H9 (cell line): ENCODE measurements around the gene EFNB1. TPM values are rescaled to one million over a fixed set of nuclear protein-coding genes. Genes with fewer than 3 reads are reported as not detected.

ENCODE experiments used
- DNase-seq: peaks from one replicate; pipeline ENCODE4 v3.0.0-alpha.2; 2017
- H2AFZ ChIP-seq: one replicate; pipeline ENCODE4 v1.6.1; 2013; ENCODE audit warnings: mild to moderate bottlenecking, low read length, control low read depth, moderate library complexity
- H2AK5ac ChIP-seq: 2 replicates; pipeline ENCODE4 v1.6.1; 2013; ENCODE audit warnings: low read length, control low read depth, mixed read lengths; ENCODE audit not compliant: insufficient read length
- H2BK120ac ChIP-seq: one replicate; pipeline ENCODE4 v1.6.1; 2013; ENCODE audit warnings: low read depth, mild to moderate bottlenecking, low read length, control low read depth, inconsistent platforms; ENCODE audit not compliant: poor library complexity, severe bottlenecking
- H2BK12ac ChIP-seq: 2 replicates; pipeline ENCODE4 v1.6.1; 2013; ENCODE audit warnings: low read length, control low read depth, mixed read lengths, low read depth; ENCODE audit not compliant: insufficient read length
- H2BK15ac ChIP-seq: 2 replicates; pipeline ENCODE4 v1.6.1; 2013; ENCODE audit warnings: low read depth, low read length, control low read depth
- H2BK20ac ChIP-seq: one replicate; pipeline ENCODE4 v1.6.1; 2013; ENCODE audit warnings: low read depth, mild to moderate bottlenecking, low read length, control low read depth, inconsistent platforms; ENCODE audit not compliant: poor library complexity, severe bottlenecking
- H2BK5ac ChIP-seq: 2 replicates; pipeline ENCODE4 v1.6.1; 2013; ENCODE audit warnings: low read length, control low read depth, mixed read lengths; ENCODE audit not compliant: insufficient read length
- H3K14ac ChIP-seq: 2 replicates; pipeline ENCODE4 v1.6.1; 2013; ENCODE audit warnings: low read length, control low read depth; ENCODE audit not compliant: insufficient read depth
- H3K18ac ChIP-seq: 2 replicates; pipeline ENCODE4 v1.6.1; 2013; ENCODE audit warnings: low read depth, mild to moderate bottlenecking, mixed read lengths, low read length, control low read depth; ENCODE audit not compliant: insufficient read length
- H3K23ac ChIP-seq: 2 replicates; pipeline ENCODE4 v1.6.1; 2013; ENCODE audit warnings: low read length, control low read depth, mixed read lengths, low read depth; ENCODE audit not compliant: insufficient read length
- H3K23me2 ChIP-seq: 2 replicates; pipeline ENCODE4 v1.6.1; 2013; ENCODE audit warnings: low read depth, mild to moderate bottlenecking, mixed read lengths, low read length, control low read depth; ENCODE audit not compliant: insufficient read length, poor library complexity, severe bottlenecking
- H3K27ac ChIP-seq: 2 replicates; pipeline ENCODE4 v1.5.1; 2013; ENCODE audit warnings: low read length, control low read depth, mixed read lengths, low read depth; ENCODE audit not compliant: insufficient read length
- H3K27me3 ChIP-seq: 2 replicates; pipeline ENCODE4 v1.6.1; 2013; ENCODE audit warnings: low read length, control low read depth, inconsistent platforms; ENCODE audit not compliant: insufficient read depth
- H3K4ac ChIP-seq: 2 replicates; pipeline ENCODE4 v1.6.1; 2013; ENCODE audit warnings: low read depth, mild to moderate bottlenecking, control low read depth, inconsistent platforms, low read length, moderate library complexity
- H3K4me1 ChIP-seq: 2 replicates; pipeline ENCODE4 v1.6.1; 2013; ENCODE audit warnings: low read length, control low read depth, inconsistent platforms; ENCODE audit not compliant: insufficient read depth
- H3K4me2 ChIP-seq: 2 replicates; pipeline ENCODE4 v1.6.1; 2013; ENCODE audit warnings: low read length, control low read depth, mixed read lengths; ENCODE audit not compliant: insufficient read length, insufficient read depth
- H3K56ac ChIP-seq: 2 replicates; pipeline ENCODE4 v1.6.1; 2013; ENCODE audit warnings: low read depth, mild to moderate bottlenecking, mixed read lengths, low read length, control low read depth; ENCODE audit not compliant: insufficient read length
- H3K79me1 ChIP-seq: 2 replicates; pipeline ENCODE4 v1.6.1; 2013; ENCODE audit warnings: low read depth, mild to moderate bottlenecking, moderate library complexity, low read length, control low read depth, inconsistent platforms; ENCODE audit not compliant: insufficient read depth, poor library complexity, severe bottlenecking
- H3K79me2 ChIP-seq: 2 replicates; pipeline ENCODE4 v1.6.1; 2013; ENCODE audit warnings: low read length, control low read depth, inconsistent platforms; ENCODE audit not compliant: insufficient read depth
- H3K9ac ChIP-seq: 2 replicates; pipeline ENCODE4 v1.6.1; 2013; ENCODE audit warnings: low read length, control low read depth, mixed read lengths; ENCODE audit not compliant: insufficient read length; ENCODE audit errors: extremely low read depth
- H3K9me3 ChIP-seq: one replicate; pipeline ENCODE4 v1.6.1; 2013; ENCODE audit warnings: low read depth, low read length, inconsistent platforms; ENCODE audit not compliant: control insufficient read depth
- H3T11ph ChIP-seq: one replicate; pipeline ENCODE4 v1.6.1; 2013; ENCODE audit warnings: mild to moderate bottlenecking, low read length, control low read depth, inconsistent platforms
- H4K20me1 ChIP-seq: one replicate; pipeline ENCODE4 v1.6.1; 2013; ENCODE audit not compliant: control insufficient read depth, insufficient read length, insufficient read depth
- H4K5ac ChIP-seq: 2 replicates; pipeline ENCODE4 v1.6.1; 2013; ENCODE audit warnings: low read depth, mild to moderate bottlenecking, mixed read lengths, low read length, control low read depth; ENCODE audit not compliant: insufficient read length
- H4K8ac ChIP-seq: replicated peaks from 2 replicates; pipeline ENCODE4 v1.6.1; 2013; ENCODE audit warnings: low read length, control low read depth, mixed read lengths, low read depth; ENCODE audit not compliant: insufficient read length
- H4K91ac ChIP-seq: 2 replicates; pipeline ENCODE4 v1.6.1; 2013; ENCODE audit warnings: low read depth, mild to moderate bottlenecking, moderate library complexity, mixed read lengths, low read length, control low read depth; ENCODE audit not compliant: insufficient read length
- H3K27ac Mint-ChIP-seq, 3 experiments: 2 replicates in 2 of 3; 3 replicates in 1 of 3; pipeline ENCODE4 v1.8.0; 2020 to 2021; ENCODE audit warnings: mixed read lengths in 3 of 3, mild to moderate bottlenecking in 1 of 3, moderate library complexity in 1 of 3
- H3K27me3 Mint-ChIP-seq: 2 replicates; pipeline ENCODE4 v1.8.0; 2021; ENCODE audit warnings: low read depth, mild to moderate bottlenecking, moderate library complexity, mixed read lengths
- H3K36me3 Mint-ChIP-seq, 3 experiments: 2 replicates in 2 of 3; 3 replicates in 1 of 3; pipeline ENCODE4 v1.8.0; 2020 to 2021; ENCODE audit warnings: low read depth in 3 of 3, mixed read lengths in 3 of 3; ENCODE audit not compliant: insufficient read depth in 1 of 3
- H3K4me1 Mint-ChIP-seq, 2 experiments: 2 replicates each; pipeline ENCODE4 v1.8.0; 2020; ENCODE audit warnings: mixed read lengths in 2 of 2
- H3K4me3 Mint-ChIP-seq, 2 experiments: 2 replicates in 1 of 2; 3 replicates in 1 of 2; pipeline ENCODE4 v1.8.0; 2020 to 2021; ENCODE audit warnings: mild to moderate bottlenecking in 2 of 2, mixed read lengths in 2 of 2, moderate library complexity in 1 of 2
- H3K9me3 Mint-ChIP-seq, 2 experiments: 2 replicates in 1 of 2; 3 replicates in 1 of 2; pipeline ENCODE4 v1.8.0; 2020; ENCODE audit warnings: mild to moderate bottlenecking in 2 of 2, mixed read lengths in 2 of 2, moderate library complexity in 1 of 2
- CTCF ChIP-seq: fragments of 200-600 bp; sonication (generic); conservative IDR thresholded peaks from 3 replicates; pipeline ENCODE4 v1.8.0; 2021; ENCODE audit warnings: antibody characterized with exemption, mild to moderate bottlenecking
- WGBS: extraction: QIAGEN DNeasy Blood & Tissue Kit; methylation state at CpG from one replicate; pipeline ENCODE4 v1.1.7; 2013; ENCODE audit warnings: missing lambda C conversion rate, low lambda C conversion rate, mixed read lengths; ENCODE audit not compliant: insufficient read length; ENCODE audit errors: extremely low coverage; 5-methylcytosine and 5-hydroxymethylcytosine counted together
- total RNA-seq: library from RNA; stranded (reverse); gene quantifications from 2 replicates; pipeline ENCODE4 v1.2.1, GENCODE V29; 2021

EFNB1 gene
- total RNA-seq, 1 experiment from 2014 or later: 3.1 TPM

GRCh38 chrX:68878977-68879645 lies 50.3 kb downstream of the EFNB1 start:
- H2BK5ac ChIP-seq: no peak overlapping the region
- no peak overlapping the region for H3K56ac ChIP-seq
- H3K4me1 ChIP-seq: peaks cover 5% of the 10 kb centered on the region; the same call in 1 of the 2 replicates
- no peak overlapping the region for H3K23ac ChIP-seq
- no CpG with 5 or more reads among the region's 11 CpGs for WGBS
- Mint-ChIP-seq H3K4me1 (peaks cover 30 to 40% of the 10 kb centered on the region in 2 experiments), H3K36me3 (peaks cover 0 to 2% (median 2%) of the 10 kb centered on the region in 3 experiments; a peak in 2 of 7 replicates), H3K27me3 (peaks cover 24% of the 10 kb centered on the region), H3K27ac (no peak overlapping the region), H3K4me3 (peak overlapping the region in 1 of 2 experiments; percentile 11; a peak in 1 of 5 replicates), H3K9me3 (peaks cover 73 to 79% of the 10 kb centered on the region in 2 experiments)
- H2BK20ac ChIP-seq: no peak overlapping the region
- no peak overlapping the region for H2BK12ac ChIP-seq
- no peak overlapping the region for H2BK120ac ChIP-seq
- DNase-seq: no peak
- no peak overlapping the region for H3K14ac ChIP-seq
- H2AK5ac ChIP-seq: no peak overlapping the region
- H4K5ac ChIP-seq: no peak overlapping the region
- H3K79me1 ChIP-seq: no peaks in the 10 kb centered on the region
- H3K4me2 ChIP-seq: no peak overlapping the region
- H3K79me2 ChIP-seq: no peaks in the 10 kb centered on the region
- no peaks in the 10 kb centered on the region for H3K9me3 ChIP-seq
- no peak overlapping the region for H2AFZ ChIP-seq
- no peak overlapping the region for H3T11ph ChIP-seq
- no peak overlapping the region for H2BK15ac ChIP-seq
- no peaks in the 10 kb centered on the region for H3K23me2 ChIP-seq
- no peaks in the 10 kb centered on the region for H3K27me3 ChIP-seq
- no peak overlapping the region for H4K91ac ChIP-seq
- H3K4ac ChIP-seq: no peak overlapping the region
- no peaks in the 10 kb centered on the region for H4K20me1 ChIP-seq
- H3K9ac ChIP-seq: no peak overlapping the region
- H3K27ac ChIP-seq: no peak overlapping the region
- no peak for TF ChIP-seq CTCF
- H4K8ac ChIP-seq: no peak overlapping the region
- no peak overlapping the region for H3K18ac ChIP-seq
